Left lung (tissue), 10 donors: Measurements from ENCODE around the gene CALR3. TPM values are rescaled to one million over a fixed set of nuclear protein-coding genes. Genes with fewer than 3 reads are reported as not detected.
"Not testable (repeated sequence)": the region's sequence is repeated elsewhere in the genome, so short reads cannot be mapped to it uniquely, and the experiment has no call there.

Source experiments
- ATAC-seq: fragments of 200-7000 bp; cut with Tn5 transposase; one replicate; pipeline ENCODE4 v1.9.1; 2020; ENCODE audit warnings: moderate library complexity
- DNase-seq, 4 donors: peaks; one replicate each; pipeline ENCODE4 v3.0.0-alpha.2; 2013 to 2020
- H3K27ac ChIP-seq, 2 donors: fragments of 200-600 bp; sonication (generic) in 1 of 2; one replicate each; pipeline versions ENCODE4 v1.5.0 to v1.8.0; 2020 to 2021
- H3K27me3 ChIP-seq, 2 donors: fragments of 200-600 bp; sonication (generic) in 1 of 2; one replicate each; pipeline versions ENCODE4 v1.5.0 to v1.8.0; 2020 to 2021
- H3K36me3 ChIP-seq, 2 donors: fragments of 200-600 bp; sonication (generic) in 1 of 2; one replicate each; pipeline versions ENCODE4 v1.5.0 to v1.8.0; 2020 to 2021
- H3K4me1 ChIP-seq, 2 donors: fragments of 200-600 bp; one replicate each; pipeline ENCODE4 v1.8.0; 2021
- H3K4me3 ChIP-seq, 2 donors: fragments of 200-600 bp; sonication (generic) in 1 of 2; one replicate each; pipeline versions ENCODE4 v1.5.0 to v1.8.0; 2020 to 2021; ENCODE audit warnings: mild to moderate bottlenecking in 1 of 2
- H3K9me3 ChIP-seq, 2 donors: fragments of 200-600 bp; sonication (generic) in 1 of 2; one replicate each; pipeline versions ENCODE4 v1.5.0 to v1.8.0; 2020 to 2021
- intact Hi-C, 2 donors: fragments of 100-400 bp; cut with DNase I; formaldehyde crosslinking; loops; one replicate each; pipeline versions ENCODE4 v1.11.2 to v1.14.2; 2022
- polyA plus RNA-seq, 6 donors: library from polyadenylated mRNA; unstranded; fragments of 120-200 nt; gene quantifications; one replicate each; pipeline ENCODE4 v1.2.1, GENCODE V29; 2013; ENCODE audit not compliant: insufficient read length in 6 of 6
- total RNA-seq, 2 donors: library from RNA; stranded (reverse); fragmentation: NEBNext Ultra II Directional; extraction: Animal tissue kit (Norgen Biotek cat#: 25700); gene quantifications; one replicate each; pipeline ENCODE4 v1.2.1, GENCODE V29; 2021
- TF ChIP-seq, protein P1 (sequence below), 2 donors: fragments of 200-600 bp; sonication (generic) in 1 of 2; IDR thresholded peaks; one replicate each; pipeline versions ENCODE4 v1.5.0 to v1.8.0; 2021; ENCODE audit warnings: antibody characterized with exemption in 2 of 2
- donor health status: DM: no; HTN: yes; CAD: no.
- donor health status: DM: no; HTN: no; CAD: no.

The CALR3 gene
- total and polyA plus RNA-seq, 8 donors, result 0.26 TPM; not detected in 7

GRCh38 chr19:16477311-16477710 is 18.7 kb downstream of the CALR3 start:
- ATAC-seq (no peak), DNase-seq (no peak)
- no peaks in the 10 kb centered on the region for H3K27me3 ChIP-seq
- no peak overlapping the region for H3K4me3 ChIP-seq
- H3K4me1 ChIP-seq, result peaks cover 0 to 3% of the 10 kb centered on the region in 2 donors
- no peak overlapping the region for H3K27ac ChIP-seq
- H3K9me3 ChIP-seq, result peaks cover 0 to 5% of the 10 kb centered on the region in 2 donors
- TF ChIP-seq, protein P1, sequence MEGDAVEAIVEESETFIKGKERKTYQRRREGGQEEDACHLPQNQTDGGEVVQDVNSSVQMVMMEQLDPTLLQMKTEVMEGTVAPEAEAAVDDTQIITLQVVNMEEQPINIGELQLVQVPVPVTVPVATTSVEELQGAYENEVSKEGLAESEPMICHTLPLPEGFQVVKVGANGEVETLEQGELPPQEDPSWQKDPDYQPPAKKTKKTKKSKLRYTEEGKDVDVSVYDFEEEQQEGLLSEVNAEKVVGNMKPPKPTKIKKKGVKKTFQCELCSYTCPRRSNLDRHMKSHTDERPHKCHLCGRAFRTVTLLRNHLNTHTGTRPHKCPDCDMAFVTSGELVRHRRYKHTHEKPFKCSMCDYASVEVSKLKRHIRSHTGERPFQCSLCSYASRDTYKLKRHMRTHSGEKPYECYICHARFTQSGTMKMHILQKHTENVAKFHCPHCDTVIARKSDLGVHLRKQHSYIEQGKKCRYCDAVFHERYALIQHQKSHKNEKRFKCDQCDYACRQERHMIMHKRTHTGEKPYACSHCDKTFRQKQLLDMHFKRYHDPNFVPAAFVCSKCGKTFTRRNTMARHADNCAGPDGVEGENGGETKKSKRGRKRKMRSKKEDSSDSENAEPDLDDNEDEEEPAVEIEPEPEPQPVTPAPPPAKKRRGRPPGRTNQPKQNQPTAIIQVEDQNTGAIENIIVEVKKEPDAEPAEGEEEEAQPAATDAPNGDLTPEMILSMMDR (IDR thresholded peaks at IDR 0.05), result no peak
- intact Hi-C loops, result no loop called here
- H3K36me3 ChIP-seq, result no peaks in the 10 kb centered on the region

- H3K9me3 ChIP-seq, result peaks cover 0 to 5% of the 10 kb centered on the region in 2 donors
- ATAC-seq (no peak), DNase-seq (no peak)
- H3K4me1 ChIP-seq, result peaks cover 0 to 4% of the 10 kb centered on the region in 2 donors
- intact Hi-C loops, result no loop called here
- H3K27me3 ChIP-seq, result no peaks in the 10 kb centered on the region
- TF ChIP-seq, protein P1 (IDR thresholded peaks at IDR 0.05), result no peak
- no peaks in the 10 kb centered on the region for H3K36me3 ChIP-seq
- H3K4me3 ChIP-seq, result no peak overlapping the region
- no peak overlapping the region for H3K27ac ChIP-seq
Measured at GRCh38 chr19:16476401-16476800, 19.6 kb downstream of the CALR3 start.

DNA sequence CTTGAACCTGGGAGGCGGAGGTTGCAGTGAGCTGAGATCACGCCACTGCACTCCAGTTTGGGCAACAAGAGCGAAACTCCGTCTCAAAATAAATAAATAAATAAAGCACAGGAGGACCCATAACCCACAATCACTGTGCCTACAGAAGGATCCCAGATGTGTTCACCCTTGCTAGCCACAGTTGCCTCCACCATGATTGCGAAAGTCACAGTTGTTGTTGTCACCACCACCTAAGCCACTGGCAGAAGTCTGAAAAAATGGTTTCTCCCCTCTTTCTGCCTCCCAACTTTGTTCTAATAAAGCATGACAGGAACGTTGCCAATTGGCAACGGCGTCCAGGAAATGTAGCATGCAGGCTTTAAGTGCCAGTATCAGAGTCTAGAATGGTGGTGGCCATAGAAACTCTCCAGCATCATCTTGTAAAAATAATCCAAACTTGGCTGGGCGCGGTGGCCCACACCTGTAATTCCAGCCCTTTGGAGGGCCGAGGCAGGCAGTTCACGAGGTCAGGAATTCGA is 22.0 kb downstream of the CALR3 start:
- Histone ChIP-seq H3K36me3 (no peaks in the 10 kb centered on the region), H3K27me3 (no peaks in the 10 kb centered on the region), H3K9me3 (peaks cover 0 to 5% of the 10 kb centered on the region in 2 donors), H3K27ac (no peak overlapping the region), H3K4me1 (peaks cover 16 to 26% of the 10 kb centered on the region in 2 donors), H3K4me3 (no peak overlapping the region)
- TF ChIP-seq, protein P1 (IDR thresholded peaks at IDR 0.05), result no peak
- intact Hi-C loops, result no loop called here
- no peak for DNase-seq
- ATAC-seq, result no peak

- Histone ChIP-seq H3K36me3 (no peaks in the 10 kb centered on the region), H3K27me3 (no peaks in the 10 kb centered on the region), H3K4me3 (no peak overlapping the region), H3K9me3 (peaks cover 0 to 5% of the 10 kb centered on the region in 2 donors), H3K4me1 (peaks cover 16 to 27% of the 10 kb centered on the region in 2 donors), H3K27ac (no peak overlapping the region)
- DNase-seq, result no peak
- intact Hi-C loops, result no loop called here
- no peak for ATAC-seq
- TF ChIP-seq, protein P1 (IDR thresholded peaks at IDR 0.05), result no peak
Measured at GRCh38 chr19:16472992-16473391, 23.0 kb downstream of the CALR3 start.

DNA sequence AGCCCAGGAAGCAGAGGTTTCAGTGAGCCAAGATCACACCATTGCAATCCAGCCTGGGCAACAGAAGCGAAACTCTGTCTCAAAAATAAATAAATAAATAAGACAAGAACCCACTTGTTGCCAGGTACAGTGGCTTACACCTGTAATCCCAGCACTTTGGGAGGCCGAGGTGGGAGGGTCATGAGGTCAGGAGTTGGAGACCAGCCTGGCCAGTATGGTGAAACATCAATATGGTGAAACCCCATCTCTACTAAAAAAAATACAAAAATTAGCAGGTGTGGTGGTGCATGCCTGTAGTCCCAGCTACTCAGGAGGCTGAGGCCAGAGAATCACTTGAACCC is 23.4 kb downstream of the CALR3 start:
- ATAC-seq, intact Hi-C loops: not testable (repeated sequence)

More for the DNA sequence above, 23.4 kb downstream of the CALR3 start:
- H3K36me3 ChIP-seq, DNase-seq, H3K9me3 ChIP-seq, H3K27me3 ChIP-seq: not testable (repeated sequence)
- H3K4me1 ChIP-seq, result peaks cover 16 to 27% of the 10 kb centered on the region in 2 donors
- peak overlapping the region in 1 of 2 donors; percentile 85 for H3K27ac ChIP-seq
- peak overlapping the region; percentile 77 to 99 for H3K4me3 ChIP-seq
